Esophagus muscularis mucosa (tissue), 4 donors: ENCODE results near the gene TRIM56. TPM values are rescaled to one million over a fixed set of nuclear protein-coding genes. Genes with fewer than 3 reads are reported as not detected.

Experiments used
- DNase-seq: peaks from one replicate; pipeline ENCODE4 v3.0.0-alpha.2; 2017; ENCODE audit errors: extremely low spot score
- H3K27ac ChIP-seq, 4 donors: fragments of 200-600 bp; sonication (generic); replicated peaks in 1 of 4; 1 replicate in 3 of 4; 2 replicates in 1 of 4; pipeline ENCODE4 v1.5.1; 2016 to 2019; ENCODE audit warnings: mild to moderate bottlenecking in 1 of 4
- H3K27me3 ChIP-seq, 4 donors: fragments of 200-600 bp; sonication (generic); one replicate each; pipeline versions ENCODE4 v1.5.1 to v1.6.0; 2016 to 2019
- H3K36me3 ChIP-seq, 4 donors: fragments of 200-600 bp; sonication (generic); one replicate each; pipeline ENCODE4 v1.5.1; 2016 to 2019
- H3K4me1 ChIP-seq, 4 donors: fragments of 200-600 bp; sonication (generic); one replicate each; pipeline ENCODE4 v1.5.1; 2016 to 2019
- H3K4me3 ChIP-seq, 4 donors: fragments of 200-600 bp; sonication (generic); 1 replicate in 2 of 4; 2 replicates in 2 of 4; pipeline ENCODE4 v1.5.1; 2016 to 2019; ENCODE audit warnings: mild to moderate bottlenecking in 4 of 4, moderate library complexity in 1 of 4
- H3K9me3 ChIP-seq, 4 donors: fragments of 200-600 bp; sonication (generic); 1 replicate in 3 of 4; 2 replicates in 1 of 4; pipeline ENCODE4 v1.5.1; 2016 to 2019
- EP300 ChIP-seq: sonication (generic); formaldehyde crosslinking; IDR thresholded peaks from one replicate; pipeline ENCODE4 v1.6.1; 2017; ENCODE audit warnings: antibody characterized with exemption
- POLR2A ChIP-seq: fragments of 450-650 bp; IDR thresholded peaks from one replicate; pipeline ENCODE4 v1.6.1; 2017; ENCODE audit warnings: antibody characterized with exemption, moderate library complexity, mild to moderate bottlenecking, low read depth
- POLR2AphosphoS5 ChIP-seq, 2 donors: sonication (generic); formaldehyde crosslinking; IDR thresholded peaks; one replicate each; pipeline ENCODE4 v1.6.1; 2017; ENCODE audit warnings: antibody characterized with exemption in 2 of 2
- WGBS: methylation state at CpG from one replicate; pipeline ENCODE4 v1.1.5; 2018; 5-methylcytosine and 5-hydroxymethylcytosine counted together
- intact Hi-C: fragments of 100-400 bp; cut with DNase I; formaldehyde crosslinking; loops from one replicate; pipeline ENCODE4 v1.15.1; 2023
- total RNA-seq, 4 donors: library from RNA; depleted of rRNA; stranded (reverse); fragments of >200 nt; gene quantifications; one replicate each; pipeline versions ENCODE4 v1.1.0 to v1.2.1, GENCODE V29; 2016
- TF ChIP-seq, protein P1 (sequence below), 3 experiments: fragments of 200-600 bp in 2 of 3; fragments of 450-650 bp in 1 of 3; sonication (generic) in 2 of 3; IDR thresholded peaks; one replicate each; pipeline ENCODE4 v1.5.1; 2017 to 2019; ENCODE audit warnings: antibody characterized with exemption in 3 of 3, mild to moderate bottlenecking in 2 of 3, moderate library complexity in 1 of 3

Gene TRIM56
- total RNA-seq, 4 donors from 2014 or later: 16.2 to 25.1 (median 22.9) TPM

DNA sequence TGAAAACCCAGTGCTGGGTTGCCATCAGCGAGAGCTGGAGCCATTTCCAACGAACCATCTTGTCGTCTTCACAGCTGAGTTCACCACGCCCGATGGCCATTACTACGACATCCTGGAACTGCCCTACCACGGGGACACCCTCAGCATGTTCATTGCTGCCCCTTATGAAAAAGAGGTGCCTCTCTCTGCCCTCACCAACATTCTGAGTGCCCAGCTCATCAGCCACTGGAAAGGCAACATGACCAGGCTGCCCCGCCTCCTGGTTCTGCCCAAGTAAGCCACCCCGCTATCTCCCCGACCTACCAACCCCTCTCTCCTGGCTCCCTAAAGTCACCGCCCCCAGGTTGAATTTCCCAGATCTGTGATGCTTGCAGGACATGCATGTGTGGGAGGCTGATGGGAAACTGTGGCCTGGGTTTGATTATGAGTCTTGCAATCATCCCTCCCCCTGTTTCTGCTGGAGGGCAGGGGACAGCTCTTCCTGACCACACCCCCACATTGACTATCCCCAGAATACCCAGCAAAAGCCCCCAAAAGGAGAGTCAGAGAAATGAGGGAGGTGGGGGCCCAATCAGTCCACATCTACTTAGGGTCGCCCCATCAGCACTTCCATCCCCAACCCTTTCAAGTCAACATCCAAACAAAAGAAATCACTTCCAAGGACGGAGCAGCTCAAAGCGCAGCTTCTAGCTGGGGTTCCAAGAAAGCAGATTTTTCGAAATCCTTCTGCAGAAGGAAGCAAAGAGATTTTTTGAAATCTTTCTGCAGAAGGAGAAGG lies 48.5 kb downstream of the TRIM56 start:
- WGBS: 89% methylated on average over 15 of the region's 15 CpGs
- intact Hi-C loops: no loop called here
- Histone ChIP-seq H3K27me3 (no peaks in the 10 kb centered on the region), H3K9me3 (no peaks in the 10 kb centered on the region), H3K27ac (no peak overlapping the region), H3K4me1 (peaks cover 7 to 14% (median 12%) of the 10 kb centered on the region in 4 donors), H3K4me3 (no peak overlapping the region), H3K36me3 (peaks cover 0 to 43% (median 2%) of the 10 kb centered on the region in 4 donors)
- DNase-seq: no peak
- TF ChIP-seq POLR2A: no peak
- no peak for TF ChIP-seq EP300
- no peak for TF ChIP-seq POLR2AphosphoS5 (IDR thresholded peaks at IDR 0.05)

DNA sequence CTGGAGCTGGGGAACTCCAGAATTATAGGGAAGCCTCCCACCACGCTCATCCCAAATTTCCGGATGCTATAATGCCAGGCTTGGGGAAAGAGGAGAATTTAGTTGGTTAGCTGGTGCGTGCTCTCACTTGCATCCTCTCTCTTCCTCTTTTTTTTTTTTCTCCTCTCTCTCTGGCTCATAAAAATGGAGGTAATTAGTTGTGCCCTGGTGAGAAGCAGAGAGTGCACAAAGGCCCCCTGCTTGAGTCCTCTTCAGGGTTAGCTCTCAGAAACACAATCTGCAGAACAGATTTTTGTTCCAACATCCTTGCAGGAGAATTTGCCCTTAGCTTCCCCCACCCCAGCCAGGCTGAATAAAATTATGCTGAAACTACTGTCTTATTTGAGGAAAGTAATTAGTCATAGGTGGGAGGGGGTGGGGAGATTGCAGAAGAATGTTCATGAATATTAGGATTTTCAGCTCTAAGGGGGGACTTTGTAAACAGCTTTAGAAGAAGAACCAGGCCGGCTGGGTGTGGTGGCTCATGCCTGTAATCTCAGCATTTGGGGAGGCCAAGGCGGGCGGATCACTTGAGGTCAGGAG lies 49.2 kb downstream of the TRIM56 start:
- no peak overlapping the region for H3K27ac ChIP-seq
- no peak for DNase-seq
- H3K9me3 ChIP-seq: no peaks in the 10 kb centered on the region
- H3K4me3 ChIP-seq: no peak overlapping the region
- WGBS: 88% methylated on average over 6 of the region's 6 CpGs
- peaks cover 0 to 43% (median 2%) of the 10 kb centered on the region in 4 donors for H3K36me3 ChIP-seq
- intact Hi-C loops: no loop called here
- no peaks in the 10 kb centered on the region for H3K27me3 ChIP-seq
- TF ChIP-seq POLR2A: no peak
- no peak for TF ChIP-seq EP300
- TF ChIP-seq, protein P1, sequence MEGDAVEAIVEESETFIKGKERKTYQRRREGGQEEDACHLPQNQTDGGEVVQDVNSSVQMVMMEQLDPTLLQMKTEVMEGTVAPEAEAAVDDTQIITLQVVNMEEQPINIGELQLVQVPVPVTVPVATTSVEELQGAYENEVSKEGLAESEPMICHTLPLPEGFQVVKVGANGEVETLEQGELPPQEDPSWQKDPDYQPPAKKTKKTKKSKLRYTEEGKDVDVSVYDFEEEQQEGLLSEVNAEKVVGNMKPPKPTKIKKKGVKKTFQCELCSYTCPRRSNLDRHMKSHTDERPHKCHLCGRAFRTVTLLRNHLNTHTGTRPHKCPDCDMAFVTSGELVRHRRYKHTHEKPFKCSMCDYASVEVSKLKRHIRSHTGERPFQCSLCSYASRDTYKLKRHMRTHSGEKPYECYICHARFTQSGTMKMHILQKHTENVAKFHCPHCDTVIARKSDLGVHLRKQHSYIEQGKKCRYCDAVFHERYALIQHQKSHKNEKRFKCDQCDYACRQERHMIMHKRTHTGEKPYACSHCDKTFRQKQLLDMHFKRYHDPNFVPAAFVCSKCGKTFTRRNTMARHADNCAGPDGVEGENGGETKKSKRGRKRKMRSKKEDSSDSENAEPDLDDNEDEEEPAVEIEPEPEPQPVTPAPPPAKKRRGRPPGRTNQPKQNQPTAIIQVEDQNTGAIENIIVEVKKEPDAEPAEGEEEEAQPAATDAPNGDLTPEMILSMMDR (IDR thresholded peaks at IDR 0.05): no peak
- TF ChIP-seq POLR2AphosphoS5 (IDR thresholded peaks at IDR 0.05): no peak
- H3K4me1 ChIP-seq: peaks cover 7 to 14% (median 13%) of the 10 kb centered on the region in 4 donors

DNA sequence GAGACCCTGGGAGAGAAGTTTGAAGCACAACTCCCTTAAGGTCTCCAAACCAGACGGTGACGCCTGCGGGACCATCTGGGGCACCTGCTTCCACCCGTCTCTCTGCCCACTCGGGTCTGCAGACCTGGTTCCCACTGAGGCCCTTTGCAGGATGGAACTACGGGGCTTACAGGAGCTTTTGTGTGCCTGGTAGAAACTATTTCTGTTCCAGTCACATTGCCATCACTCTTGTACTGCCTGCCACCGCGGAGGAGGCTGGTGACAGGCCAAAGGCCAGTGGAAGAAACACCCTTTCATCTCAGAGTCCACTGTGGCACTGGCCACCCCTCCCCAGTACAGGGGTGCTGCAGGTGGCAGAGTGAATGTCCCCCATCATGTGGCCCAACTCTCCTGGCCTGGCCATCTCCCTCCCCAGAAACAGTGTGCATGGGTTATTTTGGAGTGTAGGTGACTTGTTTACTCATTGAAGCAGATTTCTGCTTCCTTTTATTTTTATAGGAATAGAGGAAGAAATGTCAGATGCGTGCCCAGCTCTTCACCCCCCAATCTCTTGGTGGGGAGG lies 52.5 kb downstream of the TRIM56 start:
- Histone ChIP-seq H3K27ac (peak overlapping the region; percentile 42 to 62 (median 50)), H3K36me3 (peaks cover 0 to 20% (median 2%) of the 10 kb centered on the region in 4 donors), H3K4me1 (peaks cover 7 to 14% (median 13%) of the 10 kb centered on the region in 4 donors), H3K27me3 (peaks cover 0 to 8% (median 0%) of the 10 kb centered on the region in 4 donors), H3K9me3 (no peaks in the 10 kb centered on the region), H3K4me3 (peak overlapping the region in 2 of 4 donors; percentile 22 to 33)
- TF ChIP-seq, protein P1 (IDR thresholded peaks at IDR 0.05): no peak
- TF ChIP-seq POLR2AphosphoS5 (IDR thresholded peaks at IDR 0.05) (no peak), POLR2A (no peak)
- intact Hi-C loops: loop anchor here (1.0 kb wide), 1 partner anchor 43 kb away; no protein-coding TSS in a partner anchor
- no peak for DNase-seq
- 71% methylated on average over 6 of the region's 9 CpGs for WGBS

DNA sequence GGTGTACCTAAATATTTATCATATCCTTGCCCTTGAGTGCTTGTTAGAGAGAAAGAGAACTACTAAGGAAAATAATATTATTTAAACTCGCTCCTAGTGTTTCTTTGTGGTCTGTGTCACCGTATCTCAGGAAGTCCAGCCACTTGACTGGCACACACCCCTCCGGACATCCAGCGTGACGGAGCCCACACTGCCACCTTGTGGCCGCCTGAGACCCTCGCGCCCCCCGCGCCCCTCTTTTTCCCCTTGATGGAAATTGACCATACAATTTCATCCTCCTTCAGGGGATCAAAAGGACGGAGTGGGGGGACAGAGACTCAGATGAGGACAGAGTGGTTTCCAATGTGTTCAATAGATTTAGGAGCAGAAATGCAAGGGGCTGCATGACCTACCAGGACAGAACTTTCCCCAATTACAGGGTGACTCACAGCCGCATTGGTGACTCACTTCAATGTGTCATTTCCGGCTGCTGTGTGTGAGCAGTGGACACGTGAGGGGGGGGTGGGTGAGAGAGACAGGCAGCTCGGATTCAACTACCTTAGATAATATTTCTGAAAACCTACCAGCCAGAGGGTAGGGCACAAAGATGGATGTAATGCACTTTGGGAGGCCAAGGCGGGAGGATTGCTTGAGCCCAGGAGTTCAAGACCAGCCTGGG lies 53.1 kb downstream of the TRIM56 start:
- Histone ChIP-seq H3K4me3 (peak overlapping the region in 3 of 4 donors; percentile 22 to 33 (median 26)), H3K9me3 (no peaks in the 10 kb centered on the region), H3K27me3 (peaks cover 0 to 10% (median 0%) of the 10 kb centered on the region in 4 donors), H3K4me1 (peaks cover 7 to 14% (median 13%) of the 10 kb centered on the region in 4 donors), H3K27ac (peak overlapping the region; percentile 42 to 62 (median 50)), H3K36me3 (peaks cover 0 to 20% (median 2%) of the 10 kb centered on the region in 4 donors)
- DNase-seq: peak; percentile 96
- intact Hi-C loops: loop anchor here (1.0 kb wide), 1 partner anchor 44 kb away; no protein-coding TSS in a partner anchor
- WGBS: 5% methylated on average over 13 of the region's 16 CpGs
- no peak for TF ChIP-seq POLR2A
- TF ChIP-seq POLR2AphosphoS5 (IDR thresholded peaks at IDR 0.05): peak; percentile 50 to 71
- TF ChIP-seq, protein P1 (IDR thresholded peaks at IDR 0.05): peak; percentile 81 to 88 (median 86)
